IPS-18a (cell line): ENCODE measurements around the gene FXR2.

Experiments
- H3K27ac ChIP-seq: one replicate; pipeline ENCODE4 v1.5.1; 2013; ENCODE audit warnings: low read length
- H3K27me3 ChIP-seq: one replicate; pipeline ENCODE4 v1.6.1; 2013; ENCODE audit warnings: mild to moderate bottlenecking, low read length; ENCODE audit not compliant: control insufficient read depth, insufficient read depth
- H3K36me3 ChIP-seq: one replicate; pipeline ENCODE4 v1.6.1; 2013; ENCODE audit warnings: low read depth, low read length; ENCODE audit not compliant: control insufficient read depth
- H3K4me1 ChIP-seq: one replicate; pipeline ENCODE4 v1.6.1; 2013; ENCODE audit warnings: low read depth, low read length; ENCODE audit not compliant: control insufficient read depth
- H3K4me3 ChIP-seq: one replicate; pipeline ENCODE4 v1.5.1; 2013; ENCODE audit warnings: low read length
- H3K9ac ChIP-seq: one replicate; pipeline ENCODE4 v1.6.1; 2013; ENCODE audit warnings: mild to moderate bottlenecking, low read length, moderate library complexity
- H3K9me3 ChIP-seq: one replicate; pipeline ENCODE4 v1.6.1; 2013; ENCODE audit warnings: low read depth, low read length; ENCODE audit not compliant: control insufficient read depth

Gene FXR2

DNA sequence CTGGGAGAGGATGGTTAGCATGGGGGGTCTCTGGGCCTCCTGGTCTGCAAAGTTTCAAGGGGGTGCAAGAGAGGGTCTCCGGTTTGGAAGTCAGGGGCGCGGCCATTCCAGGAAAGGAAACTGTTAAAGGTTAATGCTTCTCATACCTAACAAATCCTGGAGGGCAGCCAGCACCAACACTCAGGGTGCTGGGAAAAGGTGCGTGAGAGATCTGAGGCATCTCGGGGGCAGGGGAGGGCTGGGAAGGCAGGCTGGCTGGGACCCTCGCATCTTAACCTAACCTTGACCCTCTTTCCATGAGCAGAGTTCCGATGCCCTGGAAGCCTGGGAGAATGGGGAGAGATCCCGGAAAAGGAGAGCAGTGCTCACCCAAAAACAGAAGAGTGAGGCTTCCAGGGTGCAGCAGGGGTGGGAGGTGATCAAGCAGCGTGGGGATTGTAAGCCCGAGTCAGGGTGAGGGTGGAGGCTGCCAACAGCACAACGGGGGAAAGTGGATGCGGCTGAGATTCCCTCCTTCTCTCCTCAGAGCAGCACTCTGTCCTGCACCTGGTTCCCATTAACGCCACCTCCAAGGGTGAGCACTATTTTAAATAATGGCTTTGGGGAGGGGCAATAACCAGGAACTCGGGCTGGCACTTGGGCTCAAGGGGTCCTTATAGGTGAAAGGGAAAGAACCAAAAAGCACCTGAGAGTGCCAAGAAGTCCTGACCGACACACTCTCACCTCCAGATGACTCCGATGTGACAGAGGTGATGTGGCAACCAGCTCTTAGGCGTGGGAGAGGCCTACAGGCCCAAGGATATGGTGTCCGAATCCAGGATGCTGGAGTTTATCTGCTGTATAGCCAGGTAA is 55.2 kb downstream of the FXR2 start:
- Histone ChIP-seq H3K27ac (no peak overlapping the region), H3K36me3 (peaks cover 8% of the 10 kb centered on the region), H3K4me3 (no peak overlapping the region), H3K9me3 (no peaks in the 10 kb centered on the region), H3K9ac (no peak overlapping the region), H3K27me3 (no peaks in the 10 kb centered on the region), H3K4me1 (peaks cover 31% of the 10 kb centered on the region)

DNA sequence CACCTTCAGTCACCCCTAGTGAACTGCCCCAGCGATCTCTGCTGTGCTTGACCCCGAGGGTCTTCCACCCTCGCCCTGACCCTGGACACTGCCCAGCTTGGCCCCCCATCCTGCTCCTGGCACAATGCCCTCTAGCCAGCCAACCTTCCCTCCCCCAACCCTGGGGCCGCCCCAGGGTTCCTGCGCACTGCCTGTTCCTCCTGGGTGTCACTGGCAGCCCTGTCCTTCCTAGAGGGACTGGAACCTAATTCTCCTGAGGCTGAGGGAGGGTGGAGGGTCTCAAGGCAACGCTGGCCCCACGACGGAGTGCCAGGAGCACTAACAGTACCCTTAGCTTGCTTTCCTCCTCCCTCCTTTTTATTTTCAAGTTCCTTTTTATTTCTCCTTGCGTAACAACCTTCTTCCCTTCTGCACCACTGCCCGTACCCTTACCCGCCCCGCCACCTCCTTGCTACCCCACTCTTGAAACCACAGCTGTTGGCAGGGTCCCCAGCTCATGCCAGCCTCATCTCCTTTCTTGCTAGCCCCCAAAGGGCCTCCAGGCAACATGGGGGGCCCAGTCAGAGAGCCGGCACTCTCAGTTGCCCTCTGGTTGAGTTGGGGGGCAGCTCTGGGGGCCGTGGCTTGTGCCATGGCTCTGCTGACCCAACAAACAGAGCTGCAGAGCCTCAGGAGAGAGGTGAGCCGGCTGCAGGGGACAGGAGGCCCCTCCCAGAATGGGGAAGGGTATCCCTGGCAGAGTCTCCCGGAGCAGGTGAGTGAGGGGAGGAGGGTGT is 56.0 kb downstream of the FXR2 start, which contains the start of gene TNFSF13:
TSS of gene TNFSF13 (plus strand) at position 207 of the 776 bp plus-strand sequence. CDS start at position 497, 290 bp downstream.
- H3K27ac ChIP-seq: no peak within 1 kb of the TSS
- peak within 1 kb of the TSS; percentile 57 for H3K9ac ChIP-seq
- peak within 1 kb of the TSS; percentile 14 for H3K4me3 ChIP-seq
- peaks cover under 1% of the 10 kb centered on the region for H3K36me3 ChIP-seq
- H3K9me3 ChIP-seq: no peaks in the 10 kb centered on the region
- no peaks in the 10 kb centered on the region for H3K27me3 ChIP-seq
- H3K4me1 ChIP-seq: peaks cover 31% of the 10 kb centered on the region

DNA sequence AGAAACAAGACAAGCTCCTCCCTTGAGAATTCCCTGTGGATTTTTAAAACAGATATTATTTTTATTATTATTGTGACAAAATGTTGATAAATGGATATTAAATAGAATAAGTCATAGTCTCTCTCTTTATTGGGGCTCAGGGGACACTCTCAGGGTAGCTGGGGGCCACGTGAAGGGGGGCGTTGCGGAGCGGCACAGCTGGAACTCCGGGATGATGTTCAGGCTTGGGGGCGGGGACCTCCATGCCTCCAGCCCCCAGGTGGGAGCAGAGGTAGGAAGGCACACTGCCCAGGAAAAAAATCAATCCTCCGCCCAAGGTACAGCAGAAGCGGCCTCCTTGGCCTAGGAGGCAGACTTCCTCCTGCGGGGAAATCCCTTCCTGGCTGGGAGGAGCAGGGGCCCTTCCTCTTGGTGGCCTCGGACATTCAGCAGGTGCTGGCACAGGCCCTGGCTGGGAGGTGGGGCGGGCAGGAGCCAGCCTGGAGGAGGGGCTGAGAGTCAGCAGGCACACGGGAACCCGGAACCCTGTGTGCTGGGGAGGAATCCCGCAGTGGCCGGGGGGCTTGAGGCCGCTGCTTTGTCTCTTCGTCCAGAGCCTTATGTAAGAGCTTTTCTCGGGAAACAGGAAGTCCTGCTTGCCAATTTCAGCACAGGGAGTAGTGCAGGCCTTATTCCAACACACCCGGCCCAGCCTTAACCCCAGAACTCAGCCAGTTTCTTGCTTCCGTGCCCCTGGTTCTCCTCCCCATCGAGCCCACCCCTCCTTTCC is 56.7 kb downstream of the FXR2 start:
- peak overlapping the region; percentile 14 for H3K4me3 ChIP-seq
- H3K9ac ChIP-seq: peak overlapping the region; percentile 57
- H3K27ac ChIP-seq: no peak overlapping the region

DNA sequence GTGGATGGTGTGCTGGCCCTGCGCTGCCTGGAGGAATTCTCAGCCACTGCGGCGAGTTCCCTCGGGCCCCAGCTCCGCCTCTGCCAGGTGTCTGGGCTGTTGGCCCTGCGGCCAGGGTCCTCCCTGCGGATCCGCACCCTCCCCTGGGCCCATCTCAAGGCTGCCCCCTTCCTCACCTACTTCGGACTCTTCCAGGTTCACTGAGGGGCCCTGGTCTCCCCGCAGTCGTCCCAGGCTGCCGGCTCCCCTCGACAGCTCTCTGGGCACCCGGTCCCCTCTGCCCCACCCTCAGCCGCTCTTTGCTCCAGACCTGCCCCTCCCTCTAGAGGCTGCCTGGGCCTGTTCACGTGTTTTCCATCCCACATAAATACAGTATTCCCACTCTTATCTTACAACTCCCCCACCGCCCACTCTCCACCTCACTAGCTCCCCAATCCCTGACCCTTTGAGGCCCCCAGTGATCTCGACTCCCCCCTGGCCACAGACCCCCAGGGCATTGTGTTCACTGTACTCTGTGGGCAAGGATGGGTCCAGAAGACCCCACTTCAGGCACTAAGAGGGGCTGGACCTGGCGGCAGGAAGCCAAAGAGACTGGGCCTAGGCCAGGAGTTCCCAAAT is 57.4 kb downstream of the FXR2 start:
- no peak overlapping the region for H3K4me3 ChIP-seq
- peaks cover 26% of the 10 kb centered on the region for H3K4me1 ChIP-seq
- H3K9ac ChIP-seq: no peak overlapping the region
- H3K27me3 ChIP-seq: no peaks in the 10 kb centered on the region
- H3K27ac ChIP-seq: no peak overlapping the region
- no peaks in the 10 kb centered on the region for H3K36me3 ChIP-seq
- H3K9me3 ChIP-seq: no peaks in the 10 kb centered on the region

More for the DNA sequence above, 56.7 kb downstream of the FXR2 start:
- Histone ChIP-seq H3K27me3 (no peaks in the 10 kb centered on the region), H3K36me3 (no peaks in the 10 kb centered on the region), H3K4me1 (peaks cover 31% of the 10 kb centered on the region), H3K9me3 (no peaks in the 10 kb centered on the region)

DNA sequence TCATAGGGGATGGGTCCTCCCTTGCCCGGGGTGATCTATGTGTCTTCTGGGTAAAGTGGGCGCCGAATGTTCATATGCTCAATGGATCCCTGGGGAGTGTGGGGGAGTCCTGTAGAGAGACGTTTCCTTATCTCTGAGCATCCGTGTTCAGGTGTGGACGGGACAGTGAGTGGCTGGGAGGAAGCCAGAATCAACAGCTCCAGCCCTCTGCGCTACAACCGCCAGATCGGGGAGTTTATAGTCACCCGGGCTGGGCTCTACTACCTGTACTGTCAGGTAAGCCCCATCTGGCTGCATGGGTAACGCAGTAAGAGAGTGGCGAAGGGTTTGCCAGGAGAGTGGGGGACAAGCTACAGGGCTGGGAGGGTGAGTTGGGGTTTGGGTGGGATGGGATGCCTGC is 58.1 kb downstream of the FXR2 start:
- Histone ChIP-seq H3K9ac (no peak overlapping the region), H3K4me1 (peaks cover 26% of the 10 kb centered on the region), H3K9me3 (no peaks in the 10 kb centered on the region), H3K4me3 (no peak overlapping the region), H3K27me3 (no peaks in the 10 kb centered on the region), H3K36me3 (no peaks in the 10 kb centered on the region), H3K27ac (no peak overlapping the region)

DNA sequence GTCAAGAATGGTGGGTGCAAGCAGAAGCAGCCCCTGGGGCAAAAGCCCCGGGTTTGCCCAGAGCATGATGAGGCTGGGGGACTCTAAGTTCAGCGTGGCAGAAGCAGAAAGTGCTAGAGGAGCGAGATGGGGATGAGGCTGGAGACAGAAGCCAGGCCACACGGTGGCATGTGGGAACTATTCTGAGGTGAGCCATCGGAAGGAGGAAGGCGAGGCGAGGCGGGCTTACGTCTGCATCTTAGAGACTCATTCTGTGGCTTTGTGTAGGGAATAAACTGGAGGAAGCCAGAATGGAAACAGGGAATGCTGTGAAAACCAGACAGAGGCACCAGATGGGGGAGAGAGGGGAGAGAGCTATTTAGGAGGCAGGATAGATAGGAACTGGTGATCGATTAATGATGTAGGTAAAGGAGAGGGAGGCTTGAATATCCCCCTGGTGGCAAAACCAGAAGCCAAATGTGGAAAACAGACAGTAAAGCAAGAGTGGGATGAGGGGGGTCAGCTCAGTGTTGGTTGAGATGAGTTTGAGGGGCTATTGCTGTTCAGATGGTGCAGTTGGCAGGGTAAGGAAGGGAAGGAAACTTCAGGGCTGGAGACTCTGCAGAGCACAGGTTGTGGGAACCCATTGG is 59.3 kb downstream of the FXR2 start:
- Histone ChIP-seq H3K4me3 (no peak overlapping the region), H3K27me3 (no peaks in the 10 kb centered on the region), H3K36me3 (no peaks in the 10 kb centered on the region), H3K9ac (no peak overlapping the region), H3K4me1 (peaks cover 22% of the 10 kb centered on the region), H3K9me3 (no peaks in the 10 kb centered on the region), H3K27ac (no peak overlapping the region)

DNA sequence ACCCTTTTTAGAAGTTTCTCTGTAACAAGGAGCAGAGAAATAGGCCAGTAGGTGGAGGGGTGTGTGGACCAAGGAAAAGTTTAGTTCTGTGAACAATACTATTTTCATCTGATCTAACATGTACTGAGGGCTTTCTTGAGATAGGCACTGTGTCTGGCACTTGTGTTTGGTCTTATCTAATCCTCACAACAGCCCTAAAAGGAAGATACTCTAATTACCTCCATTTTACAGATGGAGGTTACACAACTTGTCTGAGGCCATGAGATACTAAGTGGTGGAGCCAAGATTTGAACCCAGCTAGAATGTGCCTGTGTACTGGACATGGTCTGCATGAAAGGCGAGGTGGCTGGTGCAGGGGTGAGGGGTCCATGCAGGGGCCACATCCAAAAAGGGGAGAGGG is 61.3 kb downstream of the FXR2 start:
- no peak overlapping the region for H3K27ac ChIP-seq
- no peaks in the 10 kb centered on the region for H3K9me3 ChIP-seq
- H3K4me1 ChIP-seq: peaks cover 14% of the 10 kb centered on the region
- H3K9ac ChIP-seq: no peak overlapping the region
- H3K27me3 ChIP-seq: peaks cover 7% of the 10 kb centered on the region
- H3K36me3 ChIP-seq: no peaks in the 10 kb centered on the region
- no peak overlapping the region for H3K4me3 ChIP-seq

DNA sequence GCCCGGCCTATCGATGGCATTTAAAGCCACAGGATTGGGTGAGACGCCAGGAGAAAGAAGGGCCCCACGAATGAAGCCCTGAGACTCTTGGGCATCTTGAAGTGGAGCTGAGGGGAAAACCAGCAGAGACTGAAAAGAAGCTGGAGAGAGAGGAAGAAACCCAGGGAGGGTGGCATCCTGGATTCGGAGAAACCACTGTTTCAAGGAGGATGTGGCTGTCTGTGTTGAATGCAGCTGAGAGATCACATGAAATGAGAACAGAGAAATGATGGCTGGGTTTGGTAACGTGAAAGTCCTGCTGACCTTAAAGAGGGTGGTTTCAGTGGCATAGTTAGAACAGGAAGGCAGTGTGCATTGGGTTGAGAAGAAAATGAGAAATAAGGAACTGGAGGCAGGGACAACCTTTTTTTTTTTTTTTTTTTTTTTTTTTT is 62.1 kb downstream of the FXR2 start:
- peaks cover 7% of the 10 kb centered on the region for H3K4me1 ChIP-seq
- H3K27me3 ChIP-seq: peaks cover 10% of the 10 kb centered on the region
- no peak overlapping the region for H3K9ac ChIP-seq
- no peaks in the 10 kb centered on the region for H3K36me3 ChIP-seq
- no peak overlapping the region for H3K4me3 ChIP-seq
- H3K9me3 ChIP-seq: no peaks in the 10 kb centered on the region
- no peak overlapping the region for H3K27ac ChIP-seq

DNA sequence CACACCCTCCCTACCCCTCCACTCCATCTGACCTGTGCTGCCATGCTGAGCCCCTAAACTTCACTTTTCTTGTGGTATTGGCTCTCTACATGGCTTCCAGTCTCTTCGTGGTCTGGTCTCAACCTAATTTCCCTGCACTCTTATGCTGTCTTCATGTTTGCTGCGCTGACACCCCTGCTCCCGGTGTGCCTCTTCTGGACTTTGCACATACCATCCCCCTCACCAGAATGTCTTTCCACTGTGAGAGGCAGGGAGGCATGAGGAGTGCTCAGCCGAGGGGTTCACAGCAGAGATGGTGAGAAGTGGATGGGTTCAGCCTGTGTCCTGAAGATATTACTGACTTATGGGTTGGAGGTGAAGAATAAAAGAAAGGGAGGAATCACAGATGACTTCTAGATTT is 63.3 kb downstream of the FXR2 start:
- no peaks in the 10 kb centered on the region for H3K4me1 ChIP-seq
- H3K27me3 ChIP-seq: peaks cover 10% of the 10 kb centered on the region
- no peak overlapping the region for H3K27ac ChIP-seq
- no peaks in the 10 kb centered on the region for H3K9me3 ChIP-seq
- no peak overlapping the region for H3K4me3 ChIP-seq
- H3K36me3 ChIP-seq: no peaks in the 10 kb centered on the region
- no peak overlapping the region for H3K9ac ChIP-seq

DNA sequence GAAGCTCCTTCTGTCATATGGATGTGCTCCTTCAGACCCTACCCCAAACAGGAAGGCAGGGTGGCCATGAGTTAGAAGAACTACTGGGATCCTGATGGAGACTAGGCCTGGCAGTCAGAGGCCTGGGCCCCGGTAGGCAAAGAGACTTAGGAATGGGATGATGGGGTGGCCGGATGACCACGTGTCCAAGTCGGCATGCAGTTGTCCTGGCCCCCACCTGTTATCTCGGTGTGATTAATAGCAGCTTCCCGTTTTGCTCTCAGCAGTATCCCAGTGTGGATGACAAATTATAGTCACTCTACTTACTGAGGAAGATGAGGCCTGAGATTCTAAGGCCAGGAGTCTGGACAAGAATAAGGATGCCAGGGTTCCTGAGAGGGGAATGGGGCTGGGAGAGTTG is 64.4 kb downstream of the FXR2 start:
- Histone ChIP-seq H3K4me1 (no peaks in the 10 kb centered on the region), H3K9ac (no peak overlapping the region), H3K4me3 (no peak overlapping the region), H3K36me3 (no peaks in the 10 kb centered on the region), H3K27ac (no peak overlapping the region), H3K27me3 (peaks cover 10% of the 10 kb centered on the region), H3K9me3 (no peaks in the 10 kb centered on the region)
